Keratinocyte (primary cell): ENCODE measurements around the gene CTSK. TPM values are rescaled to one million over a fixed set of nuclear protein-coding genes. Genes with fewer than 3 reads are reported as not detected.

Experiments
- DNase-seq: peaks from one replicate; pipeline ENCODE4 v3.0.0-alpha.2; 2011; ENCODE audit warnings: low read depth, missing footprints, low spot score
- FAIRE-seq: peaks from 2 replicates; lab custom pipeline; 2011; peaks lifted over from hg19 to GRCh38; lab: Jason Lieb, UNC
- H2AFZ ChIP-seq: 2 replicates; pipeline ENCODE4 v1.6.0; 2012; ENCODE audit warnings: low read length, control low read depth, inconsistent platforms; ENCODE audit not compliant: control insufficient read depth
- H3K27ac ChIP-seq: 2 replicates; pipeline ENCODE4 v1.5.1; 2011; ENCODE audit warnings: low read length; ENCODE audit not compliant: control insufficient read depth, insufficient read depth
- H3K27me3 ChIP-seq: 3 replicates; pipeline ENCODE4 v1.6.0; 2011; ENCODE audit warnings: low read length; ENCODE audit not compliant: control insufficient read depth, insufficient read depth; ENCODE audit errors: extremely low read depth
- H3K36me3 ChIP-seq, 2 experiments: 2 replicates in 1 of 2; 3 replicates in 1 of 2; pipeline ENCODE4 v1.5.1; 2011; ENCODE audit warnings: low read length in 2 of 2, mild to moderate bottlenecking in 1 of 2; ENCODE audit not compliant: control insufficient read depth in 2 of 2, insufficient read depth in 2 of 2; ENCODE audit errors: extremely low read depth in 1 of 2
- H3K4me1 ChIP-seq: 3 replicates; pipeline ENCODE4 v1.5.1; 2011; ENCODE audit warnings: low read length; ENCODE audit not compliant: control insufficient read depth, insufficient read depth; ENCODE audit errors: extremely low read depth
- H3K4me2 ChIP-seq: 3 replicates; pipeline ENCODE4 v1.6.0; 2011; ENCODE audit warnings: low read depth, low read length; ENCODE audit not compliant: control insufficient read depth, insufficient read depth; ENCODE audit errors: extremely low read depth
- H3K4me3 ChIP-seq, 3 experiments: fragments of 200-600 bp in 1 of 3; sonication (generic) in 1 of 3; 2 replicates in 2 of 3; 3 replicates in 1 of 3; pipeline ENCODE4 v1.5.1; 2011 to 2016; ENCODE audit warnings: low read length in 3 of 3, mild to moderate bottlenecking in 3 of 3, control low read depth in 2 of 3, inconsistent platforms in 1 of 3, low read depth in 1 of 3, mixed read lengths in 1 of 3, mixed run types in 1 of 3, moderate library complexity in 1 of 3; ENCODE audit not compliant: control insufficient read depth in 2 of 3, insufficient read depth in 2 of 3; ENCODE audit errors: extremely low read depth in 1 of 3
- H3K79me2 ChIP-seq: 2 replicates; pipeline ENCODE4 v1.6.0; 2012; ENCODE audit warnings: low read length; ENCODE audit not compliant: control insufficient read depth, insufficient read depth
- H3K9ac ChIP-seq: 3 replicates; pipeline ENCODE4 v1.6.0; 2011; ENCODE audit warnings: low read length; ENCODE audit not compliant: control insufficient read depth, insufficient read depth; ENCODE audit errors: extremely low read depth
- H3K9me1 ChIP-seq: 3 replicates; pipeline ENCODE4 v1.6.0; 2011; ENCODE audit warnings: low read length; ENCODE audit not compliant: control insufficient read depth, insufficient read depth; ENCODE audit errors: extremely low read depth
- H3K9me3 ChIP-seq: 2 replicates; pipeline ENCODE4 v1.5.1; 2012; ENCODE audit warnings: low read depth, low read length; ENCODE audit not compliant: control insufficient read depth
- H4K20me1 ChIP-seq: 3 replicates; pipeline ENCODE4 v1.6.0; 2011; ENCODE audit warnings: low read length; ENCODE audit not compliant: control insufficient read depth, insufficient read depth; ENCODE audit errors: extremely low read depth
- CTCF ChIP-seq, 3 experiments: IDR thresholded peaks in 1 of 3; conservative IDR thresholded peaks in 1 of 3; optimal IDR thresholded peaks in 1 of 3; 2 replicates in 2 of 3; 3 replicates in 1 of 3; pipeline versions ENCODE3 to v1.5.1; 2011; ENCODE audit warnings: low read length in 3 of 3, mild to moderate bottlenecking in 3 of 3, moderate library complexity in 2 of 3, control low read depth in 1 of 3, inconsistent platforms in 1 of 3; ENCODE audit not compliant: insufficient read depth in 2 of 3; ENCODE audit errors: extremely low read depth in 1 of 3
- EZH2 ChIP-seq: IDR thresholded peaks from one replicate; pipeline ENCODE4 v1.6.1; 2012; ENCODE audit warnings: inconsistent platforms, mild to moderate bottlenecking, low read length, moderate library complexity
- dilution Hi-C: fragments of 300-500 bp; cut with MboI; formaldehyde crosslinking; loops from one replicate; pipeline ENCODE4 v1.7.0; 2020; ENCODE audit warnings: low sequenced_read_pairs; ENCODE audit not compliant: extremely low pct_ligation_motif_present
- polyA plus RNA-seq, 5 experiments: library from polyadenylated mRNA; depleted of rRNA in 3 of 5; stranded (reverse) in 3 of 5; stranded (forward) in 1 of 5; unstranded in 1 of 5; fragments of >200 nt; gene quantifications; 1 replicate in 1 of 5; 2 replicates in 3 of 5; 3 replicates in 1 of 5; pipeline versions ENCODE4 v1.2.1 to v1.2.3, GENCODE V29; 2011 to 2012; ENCODE audit warnings: missing spikeins in 2 of 5, low read depth in 1 of 5, low replicate concordance in 1 of 5

Gene CTSK
- polyA plus RNA-seq, 1 donor (not counting 4 experiments of a cell fraction or from before 2014, with no cell fraction given), result 40.5 TPM

- Histone ChIP-seq H2AFZ (no peak overlapping the region), H3K9me1 (no peaks in the 10 kb centered on the region), H4K20me1 (no peaks in the 10 kb centered on the region), H3K79me2 (no peaks in the 10 kb centered on the region), H3K9me3 (no peaks in the 10 kb centered on the region), H3K9ac (no peak overlapping the region), H3K4me3 (no peak overlapping the region), H3K27me3 (no peaks in the 10 kb centered on the region), H3K4me1 (peaks cover 2% of the 10 kb centered on the region), H3K36me3 (peaks cover 12% of the 10 kb centered on the region in 2 experiments), H3K27ac (no peak overlapping the region), H3K4me2 (no peak overlapping the region)
- no peak for DNase-seq
- TF ChIP-seq EZH2 (no peak), CTCF (optimal IDR thresholded peaks at IDR 0.05 in 1 of 3, IDR thresholded peaks at IDR 0.05 in 1 of 3, conservative IDR thresholded peaks at IDR 0.05 in 1 of 3; ENCODE audit: extremely low read depth in 1 of 3, insufficient read depth in 2 of 3, low read length in 3 of 3) (no peak)
- dilution Hi-C loops, result no loop called here
- no peak for FAIRE-seq
Measured at GRCh38 chr1:150826299-150826698, 18.2 kb upstream of the CTSK start.

- no peak for DNase-seq
- Histone ChIP-seq H3K27ac (no peak overlapping the region), H3K9ac (no peak overlapping the region), H3K9me3 (no peaks in the 10 kb centered on the region), H3K27me3 (no peaks in the 10 kb centered on the region), H3K79me2 (no peaks in the 10 kb centered on the region), H3K4me3 (no peak overlapping the region), H4K20me1 (no peaks in the 10 kb centered on the region), H3K4me1 (peaks cover 10% of the 10 kb centered on the region), H3K36me3 (peaks cover 6 to 9% of the 10 kb centered on the region in 2 experiments), H3K4me2 (no peak overlapping the region), H2AFZ (no peak overlapping the region), H3K9me1 (no peaks in the 10 kb centered on the region)
- FAIRE-seq, result peak; percentile 36
- dilution Hi-C loops, result loop anchor here (25.0 kb wide), 1 partner anchor 184 kb away; the partner anchor contains the start of gene ENSA
- TF ChIP-seq CTCF (optimal IDR thresholded peaks at IDR 0.05 in 1 of 3, IDR thresholded peaks at IDR 0.05 in 1 of 3, conservative IDR thresholded peaks at IDR 0.05 in 1 of 3; ENCODE audit: extremely low read depth in 1 of 3, insufficient read depth in 2 of 3, low read length in 3 of 3) (no peak), EZH2 (no peak)
Measured at GRCh38 chr1:150820730-150821512, 12.9 kb upstream of the CTSK start.
